Loucy (cell line): ENCODE measurements around the gene CCDC137.

ENCODE experiments used
- CTCF ChIP-seq: fragments of 200-600 bp; sonication (generic); conservative IDR thresholded peaks from 2 replicates; pipeline ENCODE4 v1.5.1; 2014; ENCODE audit warnings: mild to moderate bottlenecking, antibody characterized with exemption, low read length
- EZH2phosphoT487 ChIP-seq: fragments of 200-600 bp; IDR thresholded peaks from 2 replicates; pipeline ENCODE4 v1.6.1; 2018; ENCODE audit warnings: antibody characterized with exemption, mild to moderate bottlenecking, moderate library complexity, borderline replicate concordance

GRCh38 chr17:81647640-81648012, 18.9 kb upstream of the CCDC137 start:
- TF ChIP-seq CTCF (no peak), EZH2phosphoT487 (no peak)
